DMS53 treated with DMSO at 0.1 percent for 48 hours (cell line): ENCODE measurements around the gene ZNF710.
A peak's percentile ranks its signal among the peaks of the same experiment; 100 is the strongest.
"Not testable (repeated sequence)": the region's sequence is repeated elsewhere in the genome, so short reads cannot be mapped to it uniquely, and the experiment has no call there.

Experiments
- DNase-seq: peaks from one replicate; lab custom pipeline; 2025; ENCODE audit not compliant: unreplicated experiment; lab: John Stamatoyannopoulos, UW

Gene ZNF710, protein sequence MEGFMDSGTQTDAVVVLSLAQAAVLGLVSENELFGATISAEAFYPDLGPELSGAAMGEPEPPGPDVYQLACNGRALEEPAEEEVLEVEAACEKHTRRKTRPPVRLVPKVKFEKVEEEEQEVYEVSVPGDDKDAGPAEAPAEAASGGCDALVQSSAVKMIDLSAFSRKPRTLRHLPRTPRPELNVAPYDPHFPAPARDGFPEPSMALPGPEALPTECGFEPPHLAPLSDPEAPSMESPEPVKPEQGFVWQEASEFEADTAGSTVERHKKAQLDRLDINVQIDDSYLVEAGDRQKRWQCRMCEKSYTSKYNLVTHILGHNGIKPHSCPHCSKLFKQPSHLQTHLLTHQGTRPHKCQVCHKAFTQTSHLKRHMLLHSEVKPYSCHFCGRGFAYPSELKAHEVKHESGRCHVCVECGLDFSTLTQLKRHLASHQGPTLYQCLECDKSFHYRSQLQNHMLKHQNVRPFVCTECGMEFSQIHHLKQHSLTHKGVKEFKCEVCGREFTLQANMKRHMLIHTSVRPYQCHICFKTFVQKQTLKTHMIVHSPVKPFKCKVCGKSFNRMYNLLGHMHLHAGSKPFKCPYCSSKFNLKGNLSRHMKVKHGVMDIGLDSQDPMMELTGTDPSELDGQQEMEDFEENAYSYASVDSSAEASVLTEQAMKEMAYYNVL

DNA sequence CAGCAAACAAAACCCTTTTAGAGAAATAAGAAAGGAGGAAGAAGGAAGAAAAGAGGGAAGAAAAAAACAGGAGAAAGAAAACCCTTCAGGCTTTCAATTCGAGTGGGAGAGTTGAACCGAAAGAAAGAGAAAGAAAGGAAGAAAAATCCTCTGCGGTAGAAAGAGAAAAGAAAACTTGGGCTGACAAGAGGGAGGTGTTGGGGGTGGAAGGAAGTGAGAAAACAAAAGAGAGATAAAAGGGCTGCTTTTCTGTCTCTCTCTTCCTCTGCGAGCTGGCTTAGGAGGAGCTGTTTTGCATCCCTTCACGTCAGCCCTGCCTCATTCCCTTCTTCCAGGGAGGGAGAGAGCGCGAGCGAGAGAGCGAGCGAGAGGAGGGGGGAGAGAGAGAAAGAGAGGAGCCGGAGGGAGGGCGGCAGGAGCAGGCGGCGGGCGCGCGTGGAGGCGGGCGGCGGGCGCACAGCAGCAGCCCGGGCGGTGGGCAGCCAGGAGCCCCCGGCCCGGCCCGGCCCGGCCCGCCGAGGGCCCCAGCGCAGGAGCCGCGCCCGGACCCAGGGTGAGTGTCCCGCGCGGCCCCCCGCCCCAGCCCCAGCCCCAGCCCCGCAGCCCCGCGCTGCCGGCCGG is at the start of gene ZNF710:
Gene ZNF710, plus strand, starts transcription at position 263 of the 621 bp plus-strand sequence. CDS start 65,814 bp downstream, outside the sequence.
- peak; percentile 15 for DNase-seq

DNA sequence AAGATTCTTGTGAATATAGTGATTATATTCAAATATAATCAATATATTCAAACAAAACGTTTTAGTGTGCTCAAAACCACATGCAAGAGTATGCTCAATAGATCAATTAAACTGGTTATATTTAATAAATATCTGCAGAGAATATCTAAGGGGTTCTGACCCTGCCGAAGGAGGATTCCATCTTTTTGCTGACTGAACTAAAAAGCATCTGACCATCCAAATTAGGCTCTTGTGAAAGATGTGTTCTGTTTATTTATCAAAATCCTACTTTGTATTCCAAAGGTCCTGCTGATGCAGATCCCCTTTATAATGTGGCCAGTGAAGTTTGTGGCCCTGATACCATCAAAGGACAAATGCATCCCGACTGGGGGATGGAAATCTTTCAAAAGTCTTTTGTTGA is 46.6 kb upstream of the ZNF710 start:
- no peak for DNase-seq

DNA sequence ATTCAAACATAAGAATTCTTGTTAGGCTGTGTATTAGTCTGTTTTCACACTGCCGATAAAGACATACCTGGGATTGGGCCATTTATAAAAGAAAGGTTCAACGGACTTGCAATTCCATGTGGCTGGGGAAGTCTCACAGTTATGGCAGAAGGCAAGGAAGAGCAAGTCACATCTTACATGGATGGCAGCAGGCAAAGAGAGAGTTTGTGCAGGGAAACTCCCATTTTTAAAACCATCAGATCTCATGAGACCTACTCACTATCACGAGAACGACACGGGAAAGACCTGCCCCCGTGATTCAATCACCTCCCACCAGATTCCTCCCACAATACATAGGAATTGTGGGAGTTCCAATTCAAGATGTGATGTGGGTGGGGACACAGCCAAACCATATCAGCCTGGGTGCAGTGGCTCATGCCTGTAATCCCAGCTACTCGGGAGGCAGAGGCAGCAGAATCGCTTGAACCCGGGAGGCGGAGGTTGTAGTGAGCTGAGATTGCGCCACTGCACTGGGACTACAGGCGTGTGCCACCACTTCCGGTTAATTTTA is 45.6 kb upstream of the ZNF710 start:
- DNase-seq, result not testable (repeated sequence)

DNA sequence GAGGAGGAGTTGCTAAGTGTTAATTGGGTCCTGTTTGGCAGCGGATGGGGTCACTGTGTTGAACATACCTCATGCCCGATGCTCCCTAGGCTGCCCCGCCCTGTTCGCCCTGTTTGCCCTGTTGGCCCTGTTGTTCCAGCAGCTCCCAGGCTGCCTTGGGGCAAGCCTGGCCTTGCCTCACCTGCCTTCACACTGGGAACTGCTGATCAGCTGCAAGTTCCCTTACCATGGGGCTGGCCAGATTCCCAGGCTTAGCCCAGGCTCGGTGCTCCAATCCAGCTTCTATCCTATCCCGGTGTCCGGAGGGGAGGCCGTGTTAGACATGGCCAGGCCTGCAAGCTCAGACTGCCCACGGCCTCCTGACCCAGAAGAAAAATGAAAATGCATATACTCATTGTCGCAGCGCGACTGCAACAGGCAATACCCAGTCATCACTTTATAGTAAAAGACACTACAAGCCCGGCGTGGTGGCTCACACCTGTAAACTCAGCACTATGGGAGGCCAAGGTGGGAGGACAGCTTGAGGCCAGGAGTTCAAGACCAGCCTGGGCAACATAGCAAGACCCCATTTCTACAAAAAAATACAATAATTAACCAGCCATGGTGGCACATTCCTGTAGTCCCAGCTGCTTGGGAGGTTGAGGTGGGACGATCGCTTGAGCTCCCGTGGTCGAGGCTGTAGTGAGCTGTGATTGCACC is 42.9 kb upstream of the ZNF710 start:
- no peak for DNase-seq

DNA sequence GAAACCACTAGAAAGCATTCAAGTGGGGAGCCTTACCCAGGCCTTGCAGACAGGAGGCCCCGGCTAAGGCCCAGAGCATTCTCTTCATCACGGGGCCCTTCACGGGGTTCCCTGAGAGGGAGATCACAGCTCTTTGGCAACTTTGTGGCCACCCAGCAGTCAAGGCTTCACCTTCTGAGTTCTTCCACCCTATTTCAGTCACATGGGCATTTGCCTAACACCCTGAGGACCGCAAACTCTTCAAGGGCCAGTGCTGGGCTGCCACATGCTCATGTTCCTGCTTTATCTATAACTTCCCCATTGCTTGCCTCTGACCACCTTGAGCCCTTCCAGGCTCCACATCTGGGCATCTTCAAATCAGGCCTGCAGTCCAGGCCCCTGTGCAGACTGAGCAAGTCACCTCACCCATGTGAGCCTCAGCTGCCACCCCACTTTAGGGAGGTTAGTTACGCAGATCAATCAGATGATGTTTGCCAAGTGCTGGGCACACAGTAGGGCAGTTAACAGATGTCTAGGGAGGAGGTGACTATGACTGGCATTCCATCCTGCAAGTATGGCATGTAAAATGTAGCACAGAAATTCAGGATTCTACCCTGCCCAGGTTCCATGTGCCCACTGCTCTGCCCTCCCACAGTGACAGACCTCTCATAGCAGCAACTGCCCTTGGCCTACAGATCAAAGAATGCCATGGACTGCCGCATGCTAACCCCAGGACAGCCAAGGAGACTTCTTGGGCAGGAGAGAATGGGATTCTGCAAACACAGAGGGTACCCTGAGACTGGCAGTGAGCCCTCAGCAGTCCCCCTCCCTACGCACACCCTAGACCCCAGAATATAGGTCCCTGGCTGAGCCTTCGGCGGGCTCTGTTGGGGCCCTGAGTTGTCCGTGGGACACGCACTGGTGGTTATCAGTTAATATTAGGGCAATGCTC is 37.6 kb upstream of the ZNF710 start:
- no peak for DNase-seq

DNA sequence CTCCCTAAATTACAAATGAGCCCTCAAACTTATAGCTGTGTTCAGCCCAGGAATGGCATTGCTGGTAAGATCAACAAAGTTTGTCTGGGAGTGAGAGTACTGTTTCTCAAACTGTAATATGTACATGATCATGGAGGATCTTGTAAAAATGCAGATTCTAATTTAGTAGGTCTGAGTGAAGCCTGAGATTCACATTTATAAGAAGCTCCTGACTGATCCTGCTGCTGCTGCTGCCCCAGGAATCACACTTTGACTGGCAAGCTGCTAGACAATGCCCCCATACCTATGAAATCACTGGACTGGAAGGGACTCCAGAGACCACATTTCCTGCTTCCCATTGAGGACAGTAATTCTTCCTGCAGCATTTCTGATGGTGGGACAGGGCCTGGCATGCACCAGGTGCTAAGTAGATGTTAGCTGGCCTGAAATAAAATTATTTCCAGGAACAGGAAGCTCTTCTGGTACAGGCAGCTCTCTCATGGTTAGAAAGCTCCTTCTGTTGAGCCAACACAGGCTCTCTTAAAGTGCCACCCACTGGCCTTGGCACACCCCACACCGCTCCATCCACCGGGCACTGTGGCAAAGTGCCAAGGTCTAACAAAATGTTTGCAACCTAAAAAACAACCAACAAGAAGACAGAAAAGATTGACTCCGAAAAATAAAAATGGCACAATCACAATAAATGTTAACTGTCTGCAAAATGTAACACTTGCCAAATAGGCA is 36.7 kb upstream of the ZNF710 start:
- no peak for DNase-seq

DNA sequence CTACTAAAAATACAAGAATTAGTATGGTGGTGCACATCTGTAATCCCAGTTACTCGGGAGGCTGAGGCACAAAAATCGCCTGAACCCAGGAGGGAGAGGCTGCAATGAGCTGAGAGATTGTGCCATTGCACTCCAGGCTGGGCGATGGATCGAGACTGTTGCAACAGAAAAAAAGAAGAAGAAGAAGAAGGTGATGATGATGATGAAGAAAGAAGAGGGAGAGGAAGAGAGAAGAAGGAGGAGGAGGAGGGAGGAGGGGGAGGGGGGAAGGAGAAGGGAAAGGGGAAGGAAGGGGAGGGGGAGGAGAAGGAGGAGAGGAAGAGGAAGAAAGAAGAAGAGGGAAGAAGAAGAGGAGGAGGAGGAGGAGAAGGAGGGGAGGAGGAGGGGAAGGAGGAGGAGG is 33.2 kb upstream of the ZNF710 start:
- no peak for DNase-seq

DNA sequence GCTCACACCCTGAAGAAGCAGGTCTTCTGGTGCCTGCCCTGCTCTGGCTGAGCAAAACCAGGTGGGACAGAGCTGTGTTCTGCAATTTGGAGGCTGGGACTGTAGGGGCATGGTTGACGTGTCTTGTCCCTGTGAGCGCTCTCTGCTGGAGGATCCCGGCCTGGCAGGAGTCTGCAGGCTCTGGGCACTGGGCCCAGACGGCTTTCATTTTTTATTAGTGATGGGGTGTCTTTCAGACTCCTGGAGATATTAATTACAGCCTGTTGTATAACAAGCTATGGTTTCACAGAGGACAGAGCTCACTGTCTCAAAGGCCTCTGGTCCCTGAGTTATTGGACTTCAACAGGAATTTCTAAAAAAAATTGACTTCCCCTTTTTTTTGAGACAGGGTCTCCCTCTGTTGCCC is 29.5 kb upstream of the ZNF710 start:
- no peak for DNase-seq

DNA sequence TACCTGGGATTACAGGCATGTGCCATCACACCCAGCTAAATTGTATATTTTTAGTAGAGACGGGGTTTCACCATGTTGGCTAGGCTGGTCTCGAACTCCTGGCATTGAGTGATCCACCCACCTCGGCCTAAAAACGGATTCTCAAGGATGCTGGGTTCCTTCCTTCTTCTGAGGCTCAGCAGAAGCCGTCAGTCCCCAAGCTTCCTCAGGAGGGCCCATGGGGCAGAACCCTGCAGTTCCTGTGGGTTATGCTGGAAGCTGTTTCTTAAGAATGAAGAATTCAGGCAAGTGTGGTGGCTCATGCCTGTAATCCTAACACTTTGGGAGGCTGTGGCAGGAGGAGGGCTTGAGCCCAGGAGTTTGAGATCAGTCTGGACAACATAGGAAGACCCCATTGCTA is 29.0 kb upstream of the ZNF710 start:
- DNase-seq, result no peak

DNA sequence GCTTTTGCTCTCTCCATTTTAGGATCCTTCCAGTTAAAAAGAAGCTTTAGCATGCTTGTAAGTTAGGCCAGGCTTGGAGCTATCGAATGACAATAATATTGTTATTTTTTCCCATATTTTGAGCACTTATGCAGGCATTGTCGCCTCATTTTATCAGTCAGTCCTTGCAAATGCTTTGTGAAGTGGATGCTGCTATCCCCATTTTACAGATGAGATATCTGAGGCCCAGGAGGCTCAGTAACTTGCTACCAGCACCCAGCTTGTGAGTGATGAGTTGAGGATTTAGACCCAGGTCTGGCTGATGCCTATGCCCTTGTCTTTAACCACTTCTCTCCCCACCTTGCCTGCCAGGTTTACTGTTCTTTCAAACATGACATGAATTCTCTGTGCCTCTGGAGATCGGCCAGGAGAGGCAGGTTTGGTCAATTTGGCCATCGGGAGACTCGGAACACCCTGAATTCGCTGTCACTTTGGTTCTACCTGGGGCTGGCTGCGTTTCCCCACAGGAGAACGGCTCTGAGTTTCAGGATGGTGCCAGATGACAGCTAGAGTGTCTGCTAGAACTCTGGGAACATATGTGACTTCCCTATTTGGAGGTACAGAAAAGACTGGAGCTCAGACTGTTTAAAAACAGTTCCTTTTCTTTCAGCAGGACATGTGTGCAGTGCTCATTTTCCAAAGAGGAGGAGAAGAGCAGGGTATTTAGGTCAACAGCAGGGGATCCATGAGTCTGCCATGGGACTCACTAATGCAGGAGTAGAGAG is 25.5 kb upstream of the ZNF710 start:
- no peak for DNase-seq

DNA sequence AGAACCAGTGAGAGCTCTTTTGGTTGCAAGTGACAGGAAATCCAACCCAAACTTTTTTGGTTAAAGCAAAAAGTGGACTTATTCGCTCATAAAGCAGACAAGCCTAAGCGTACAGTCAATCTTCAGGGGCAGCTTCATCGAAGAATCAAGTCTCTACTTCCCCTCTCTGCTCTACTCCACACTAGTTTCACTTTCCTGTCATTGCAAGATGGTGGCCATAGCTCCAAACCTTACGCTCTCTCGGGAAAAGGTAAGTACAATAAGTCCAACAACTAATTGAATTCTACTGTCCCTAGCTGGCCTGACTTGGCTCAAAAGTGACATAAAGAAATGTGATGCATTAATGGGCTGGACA is 24.9 kb upstream of the ZNF710 start:
- no peak for DNase-seq

DNA sequence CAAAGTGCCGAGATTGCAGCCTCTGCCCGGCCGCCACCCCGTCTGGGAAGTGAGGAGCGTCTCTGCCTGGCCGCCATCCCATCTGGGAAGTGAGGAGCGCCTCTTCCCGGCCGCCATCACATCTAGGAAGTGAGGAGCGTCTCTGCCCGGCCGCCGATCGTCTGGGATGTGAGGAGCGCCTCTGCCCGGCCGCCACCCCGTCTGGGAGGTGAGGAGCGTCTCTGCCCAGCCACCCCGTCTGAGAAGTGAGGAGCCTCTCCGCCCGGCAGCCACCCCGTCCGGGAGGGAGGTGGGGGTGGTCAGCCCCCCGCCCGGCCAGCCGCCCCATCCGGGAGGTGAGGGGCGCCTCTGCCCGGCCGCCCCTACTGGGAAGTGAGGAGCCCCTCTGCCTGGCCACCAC is 23.3 kb upstream of the ZNF710 start:
- not testable (repeated sequence) for DNase-seq

DNA sequence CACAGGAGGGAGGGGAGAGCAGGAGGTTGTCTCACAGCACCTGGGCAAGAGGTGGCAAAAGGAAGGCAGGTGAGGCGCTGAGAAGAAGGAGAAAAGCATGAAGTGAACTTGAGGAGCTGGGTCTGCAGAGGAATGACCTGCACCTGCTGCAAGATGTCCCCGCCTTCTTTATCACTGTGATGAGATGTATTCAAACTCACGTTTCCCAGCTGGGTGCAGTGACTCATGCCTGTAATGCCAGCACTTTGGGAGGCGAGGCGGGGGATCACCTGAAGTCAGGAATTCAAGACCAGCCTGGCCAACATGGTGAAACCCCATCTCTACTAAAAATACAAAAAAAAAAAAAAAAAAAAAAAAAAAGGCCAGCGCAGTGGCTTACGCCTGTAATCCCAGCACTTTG is 22.2 kb upstream of the ZNF710 start:
- DNase-seq, result no peak

DNA sequence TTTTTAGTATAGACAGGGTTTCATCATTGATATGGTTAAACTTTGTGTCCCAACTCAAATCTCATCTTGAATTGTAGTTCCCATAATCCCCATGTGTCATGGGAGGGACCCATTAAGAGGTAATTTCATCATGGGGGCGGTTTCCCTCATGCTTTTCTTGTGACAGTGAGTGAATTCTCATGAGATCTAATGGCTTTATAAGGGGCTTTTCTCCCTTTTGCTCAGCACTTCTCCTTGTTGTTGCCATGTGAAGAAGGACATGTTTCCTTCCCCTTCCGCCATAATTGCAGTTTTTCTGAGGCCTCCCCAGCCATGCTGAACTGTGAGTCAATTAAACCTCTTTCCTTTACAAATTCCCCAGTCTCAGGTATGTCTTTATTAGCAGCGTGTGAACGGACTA is 20.2 kb upstream of the ZNF710 start:
- no peak for DNase-seq

DNA sequence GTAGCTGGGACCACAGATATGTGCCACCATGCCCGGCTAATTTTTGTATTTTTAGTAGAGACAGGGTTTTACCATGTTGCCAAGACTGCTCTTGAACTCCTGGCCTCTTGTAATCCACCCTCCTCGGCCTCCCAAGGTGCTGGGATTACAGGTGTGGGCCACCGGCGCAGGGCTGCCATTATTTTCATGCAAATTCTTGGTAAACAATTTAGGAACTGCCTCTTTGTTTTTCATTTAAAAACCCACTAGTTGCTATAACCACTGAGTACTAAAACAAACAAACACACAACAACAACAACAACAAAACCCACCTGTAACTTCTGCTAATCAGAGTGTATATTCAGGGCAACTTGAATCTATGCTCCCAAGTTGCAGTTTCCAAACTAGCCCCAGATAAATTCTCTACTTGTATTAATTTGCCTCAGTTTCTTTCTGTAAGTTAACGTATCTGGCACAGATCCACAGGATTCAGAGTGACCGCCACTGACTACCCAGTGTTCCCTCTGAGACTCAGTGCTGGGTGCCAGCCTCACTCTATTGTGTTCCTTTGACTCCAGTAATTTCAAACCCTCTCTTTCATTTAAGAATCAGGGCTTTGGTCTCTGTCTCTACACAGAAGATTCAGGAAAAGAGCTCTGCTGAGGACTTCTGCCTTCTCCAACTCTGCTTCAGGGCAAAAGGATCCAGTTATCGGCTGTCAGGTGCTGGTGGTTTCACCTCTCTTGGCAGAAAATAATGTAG is 18.6 kb upstream of the ZNF710 start:
- no peak for DNase-seq

DNA sequence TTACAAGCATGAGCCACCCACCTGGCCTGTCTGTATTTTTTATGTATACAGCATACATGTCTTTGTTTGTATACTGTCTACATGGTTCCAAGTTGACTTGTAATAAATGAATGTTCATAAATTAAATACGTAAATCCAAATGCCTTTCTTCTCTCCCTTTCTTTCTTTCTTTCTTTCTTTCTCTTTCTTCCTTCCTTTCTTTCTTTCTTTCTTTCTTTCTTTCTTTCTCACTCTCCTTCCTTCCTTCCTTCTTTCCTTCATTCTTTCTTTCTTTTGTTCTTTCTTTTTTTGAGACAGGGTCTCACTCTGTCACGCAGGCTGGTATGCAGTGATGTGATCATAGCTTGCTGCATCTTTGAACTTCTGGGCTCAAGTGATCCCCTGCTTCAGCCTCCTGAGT is 17.1 kb upstream of the ZNF710 start:
- no peak for DNase-seq

DNA sequence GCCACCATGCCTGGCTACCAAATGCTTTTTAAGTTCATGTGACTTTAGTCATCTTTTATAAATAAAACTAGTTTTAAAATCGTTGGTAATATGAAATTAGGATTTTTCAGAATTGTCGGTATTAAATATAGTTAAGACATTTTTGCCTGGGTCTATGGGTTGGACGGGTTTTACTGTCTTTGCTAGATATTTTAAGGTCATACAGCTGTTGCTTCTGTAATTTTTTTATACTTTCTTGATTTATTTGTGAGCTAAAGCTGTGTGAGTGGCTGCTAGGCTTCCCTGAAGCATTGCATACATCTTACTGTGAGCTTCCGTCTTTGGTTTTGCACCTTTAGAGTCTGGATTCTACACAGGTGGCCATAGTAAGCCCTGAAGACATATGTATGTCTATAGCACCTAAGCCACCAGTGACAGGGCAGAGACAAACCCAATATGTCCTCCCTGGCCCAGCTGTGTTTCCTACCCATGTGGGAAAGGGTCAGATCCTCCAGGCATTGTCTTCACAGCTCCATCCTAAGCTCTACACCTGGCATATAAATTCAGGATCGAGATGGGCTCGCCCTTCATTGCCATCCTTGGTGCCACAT is 16.6 kb upstream of the ZNF710 start:
- DNase-seq, result no peak

DNA sequence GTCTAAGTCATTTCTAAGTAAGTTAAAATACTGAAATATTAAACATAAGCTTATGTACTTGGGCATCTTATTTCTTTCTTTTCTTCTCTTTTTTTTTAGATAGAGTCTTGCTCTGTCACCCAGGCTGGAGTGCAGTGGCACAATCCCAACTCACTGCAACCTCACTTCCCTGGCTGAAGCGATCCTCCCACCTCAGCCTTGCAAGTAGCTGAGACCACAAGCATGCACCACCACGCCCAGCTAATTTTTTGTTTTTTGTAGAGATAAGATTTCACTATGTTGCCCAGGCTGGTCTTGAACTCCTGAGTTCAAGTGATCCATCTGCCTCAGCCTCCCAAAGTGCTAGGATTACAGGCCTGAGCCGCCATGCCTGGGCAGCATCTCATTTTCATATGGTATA is 16.0 kb upstream of the ZNF710 start:
- no peak for DNase-seq
